GM19438 (cell line): ENCODE data around the gene KHDC4.
"Not testable (repeated sequence)": the region's sequence is repeated elsewhere in the genome, so short reads cannot be mapped to it uniquely, and the experiment has no call there.

Experiments
- ATAC-seq: cut with Tn5 transposase; IDR thresholded peaks from one replicate; pipeline ENCODE4 v1.9.1; 2021; ENCODE audit warnings: low read depth; ENCODE audit not compliant: unreplicated experiment

Gene KHDC4

DNA sequence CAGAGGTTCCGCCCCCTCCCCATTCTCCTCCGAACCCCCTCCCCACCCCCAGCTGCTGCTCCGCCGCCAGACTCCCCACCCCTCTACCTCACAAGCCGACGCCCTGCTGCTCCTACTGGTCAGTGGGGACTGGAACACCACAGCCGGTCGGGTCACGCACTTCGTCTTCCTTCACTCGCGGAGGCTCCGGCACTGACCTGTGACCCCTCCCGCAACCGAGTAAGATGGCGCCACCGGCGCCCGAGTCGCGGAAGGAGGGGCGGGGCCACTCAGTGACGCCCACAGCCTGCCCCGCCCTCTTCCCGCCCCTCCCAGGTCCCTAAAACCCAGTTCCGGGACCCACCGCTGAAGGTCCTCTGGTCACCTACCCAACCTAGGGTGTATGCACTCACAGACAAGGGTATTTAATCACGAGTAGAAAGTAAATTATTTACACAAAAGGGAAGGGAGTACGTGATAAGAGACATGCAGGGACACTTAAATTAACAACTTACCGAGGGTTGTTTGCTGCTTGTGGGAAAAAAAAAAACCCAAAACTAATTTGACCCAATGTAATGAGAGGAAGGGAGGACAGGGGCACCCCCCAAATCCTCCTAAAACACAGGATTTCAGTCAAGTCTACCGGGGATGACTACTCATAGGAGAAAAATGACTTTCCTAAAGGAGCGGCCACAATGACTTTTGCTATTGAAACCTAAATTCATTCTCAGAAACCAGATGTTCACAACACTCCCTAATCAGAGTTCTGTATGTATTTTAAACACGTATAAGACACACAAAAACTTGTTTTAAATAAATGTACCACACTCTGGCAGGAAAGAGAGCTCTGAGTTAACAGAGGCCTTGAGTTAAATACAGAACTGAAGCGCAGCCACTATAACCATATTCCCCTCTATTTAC is 22.8 kb downstream of the KHDC4 start, which contains the start of gene RIT1:
TSS of gene RIT1 (minus strand) at position 194 of the 900 bp plus-strand sequence. CDS start 588 bp downstream, outside the sequence.
- peak; percentile 87 for ATAC-seq

GRCh38 chr1:155910621-155911121 is 23.5 kb downstream of the KHDC4 start:
- ATAC-seq: no peak

DNA sequence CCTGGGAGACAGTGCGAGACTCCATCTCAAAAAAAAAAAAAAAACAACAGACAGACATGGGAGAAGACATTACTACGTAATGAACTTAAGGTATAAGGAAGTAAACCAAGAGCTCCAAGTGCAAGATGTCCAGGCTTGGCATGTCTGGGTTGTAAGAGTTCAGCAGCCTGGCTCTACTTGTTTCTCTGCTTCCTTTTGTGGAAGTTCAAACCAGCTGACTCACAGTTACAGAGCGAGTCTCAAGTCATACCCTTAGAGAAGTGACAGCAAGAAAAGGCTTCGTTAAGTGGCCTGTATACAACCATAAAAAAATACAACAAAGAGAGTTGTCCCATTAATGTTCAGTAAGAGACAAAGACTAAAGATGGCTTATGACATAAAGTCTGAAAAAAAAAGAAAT is 24.3 kb downstream of the KHDC4 start:
- ATAC-seq: no peak

DNA sequence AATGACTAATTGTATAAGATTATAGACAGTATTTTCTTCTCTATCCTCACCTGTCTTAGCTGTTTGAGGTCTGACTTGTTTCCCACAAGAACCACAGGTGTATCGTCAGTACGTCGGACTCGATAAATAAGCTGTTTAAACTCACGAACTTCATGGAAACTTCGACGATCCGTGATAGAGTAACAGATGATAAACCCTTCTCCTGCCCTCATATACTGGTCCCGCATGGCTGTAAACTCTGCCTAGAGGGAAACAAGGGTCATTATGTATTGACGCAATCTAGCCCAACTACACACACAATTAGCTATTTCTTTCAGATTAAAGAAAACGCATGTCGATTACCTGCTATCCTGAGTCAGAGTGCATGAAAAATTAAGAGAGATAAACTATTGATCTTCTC is 30.0 kb downstream of the KHDC4 start:
- ATAC-seq: no peak

GRCh38 chr1:155900161-155900560 is 34.1 kb downstream of the KHDC4 start:
- ATAC-seq: no peak

GRCh38 chr1:155899683-155900082 is 34.5 kb downstream of the KHDC4 start:
- no peak for ATAC-seq

DNA sequence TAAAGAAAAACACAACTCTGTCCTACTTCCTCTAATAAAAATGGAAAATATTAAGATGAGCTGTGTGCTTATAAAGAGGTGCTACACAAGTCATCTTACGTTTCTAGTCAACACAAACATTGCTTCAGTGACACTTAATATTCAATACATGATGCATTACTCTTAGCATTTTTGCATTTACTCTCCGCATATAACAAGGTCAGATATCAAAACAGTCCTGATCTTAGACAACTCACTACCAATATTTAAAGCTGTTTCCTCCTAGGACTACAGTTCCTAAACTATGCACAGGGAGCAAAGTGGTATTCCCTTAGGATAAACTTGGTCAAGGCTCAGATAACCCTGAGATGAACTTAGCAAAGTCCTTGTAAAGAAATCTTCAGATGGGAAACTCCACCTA is 35.3 kb downstream of the KHDC4 start:
- no peak for ATAC-seq

DNA sequence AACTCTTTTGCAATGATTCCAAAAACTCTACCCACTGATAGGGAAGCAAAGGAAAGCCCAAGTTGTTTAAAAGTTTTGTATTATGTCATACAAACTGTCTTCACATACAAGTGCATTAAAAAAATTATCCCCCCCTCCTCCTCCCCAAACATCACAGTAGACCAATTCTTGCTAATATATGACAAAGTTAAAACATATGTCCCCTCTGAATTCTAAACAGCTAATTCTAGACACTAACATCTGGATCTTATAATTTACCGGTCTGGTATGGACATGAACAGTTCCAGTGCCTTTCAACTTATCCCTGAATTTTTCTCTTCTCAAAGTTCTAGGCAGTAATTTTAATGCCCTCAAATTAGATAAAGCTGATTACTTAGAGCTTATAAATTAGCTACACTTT is 36.5 kb downstream of the KHDC4 start:
- ATAC-seq: no peak

GRCh38 chr1:155896476-155896875 is 37.7 kb downstream of the KHDC4 start:
- not testable (repeated sequence) for ATAC-seq

DNA sequence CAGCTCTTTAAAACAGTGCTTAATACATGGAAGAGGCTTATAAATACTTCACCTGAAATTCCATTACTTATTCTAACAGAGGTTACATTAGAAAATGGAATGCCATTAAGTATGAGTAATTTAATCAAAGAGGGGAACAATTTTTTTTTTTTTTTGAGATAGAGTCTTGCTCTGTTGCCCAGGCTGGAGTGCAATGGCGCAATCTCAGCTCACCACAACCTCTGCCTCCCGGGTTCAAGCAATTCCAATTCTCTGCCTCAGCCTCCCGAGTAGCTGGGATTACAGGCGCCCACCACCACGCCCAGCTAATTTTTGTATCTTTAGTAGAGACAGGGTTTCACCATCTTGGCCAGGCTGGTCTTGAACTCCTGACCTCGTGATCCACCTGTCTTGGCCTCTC is 38.6 kb downstream of the KHDC4 start:
- ATAC-seq: not testable (repeated sequence)

- no peak for ATAC-seq
Observed at GRCh38 chr1:155893389-155894142, 40.6 kb downstream of the KHDC4 start.

GRCh38 chr1:155892796-155893195 is 41.4 kb downstream of the KHDC4 start:
- ATAC-seq: no peak

GRCh38 chr1:155890251-155890650 is 44.0 kb downstream of the KHDC4 start:
- ATAC-seq: no peak

- ATAC-seq: no peak
Observed at GRCh38 chr1:155889566-155889965, 44.6 kb downstream of the KHDC4 start.

GRCh38 chr1:155888481-155888880 is 45.7 kb downstream of the KHDC4 start:
- ATAC-seq: no peak

- no peak for ATAC-seq
Observed at GRCh38 chr1:155884982-155885381, 49.2 kb downstream of the KHDC4 start.

DNA sequence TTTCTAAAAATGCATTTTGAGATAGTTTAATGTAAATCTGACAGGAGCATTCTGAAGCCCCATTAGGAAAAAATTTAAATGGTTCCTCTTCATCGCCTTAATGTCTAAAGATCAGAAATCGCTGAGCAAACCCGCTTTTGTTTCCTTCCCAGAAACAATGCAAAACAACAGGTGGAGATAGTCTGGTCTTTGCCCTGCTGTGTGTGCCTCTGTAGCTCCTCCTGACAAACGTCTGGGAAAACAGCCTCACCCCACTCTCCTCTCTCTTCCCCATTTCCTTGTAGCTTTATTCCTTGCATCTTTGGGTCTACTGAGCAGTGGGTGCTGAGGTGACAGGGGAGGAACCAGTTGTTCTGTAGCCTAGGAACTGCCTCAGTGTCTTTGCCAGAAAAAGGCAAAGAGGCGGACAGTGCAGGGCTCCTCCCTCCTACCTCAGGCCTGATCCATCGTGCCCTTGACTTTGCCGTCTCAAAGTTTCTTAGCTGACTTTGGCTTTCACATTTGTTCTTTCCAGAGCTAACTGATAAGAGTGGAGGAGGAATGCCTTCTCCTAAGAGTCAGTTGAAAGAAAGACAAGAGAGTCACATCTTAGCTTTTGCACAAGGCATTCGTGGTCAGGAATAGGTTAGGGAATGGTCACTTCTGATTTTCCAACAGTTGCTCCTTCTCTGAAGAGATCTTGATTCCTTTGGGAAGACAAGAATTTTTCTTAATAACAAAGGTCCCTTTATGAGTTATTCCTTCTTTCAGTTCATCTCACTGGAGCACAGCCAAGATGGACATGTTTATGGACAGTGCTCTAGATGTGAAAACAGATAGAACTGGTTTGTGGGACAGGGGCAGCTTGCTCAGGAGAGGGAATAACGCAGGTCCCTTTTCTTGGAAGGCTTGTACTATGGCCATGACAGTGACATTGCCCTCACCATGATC is 49.9 kb downstream of the KHDC4 start:
- ATAC-seq: no peak

DNA sequence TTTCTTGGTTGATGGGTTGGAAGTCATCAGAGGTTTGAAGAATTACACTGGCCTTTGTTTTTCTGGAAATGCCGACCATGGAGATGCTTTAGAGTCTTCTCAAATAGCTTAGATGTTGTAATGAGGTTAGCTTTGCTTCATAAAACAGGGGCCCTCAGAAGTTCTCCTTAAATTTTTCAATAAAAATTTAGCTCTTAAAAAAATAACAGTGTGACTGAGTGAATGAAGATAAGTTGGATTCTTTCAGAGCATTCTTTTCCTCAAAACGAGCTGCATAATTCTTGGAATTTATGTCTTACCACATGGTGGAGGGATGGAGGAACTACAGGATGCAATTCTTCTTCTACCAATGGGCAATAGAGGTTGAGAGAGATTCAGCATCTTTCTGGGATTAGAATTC is 51.4 kb downstream of the KHDC4 start:
- ATAC-seq: no peak

- ATAC-seq: no peak
Observed at GRCh38 chr1:155882235-155882634, 52.0 kb downstream of the KHDC4 start.

DNA sequence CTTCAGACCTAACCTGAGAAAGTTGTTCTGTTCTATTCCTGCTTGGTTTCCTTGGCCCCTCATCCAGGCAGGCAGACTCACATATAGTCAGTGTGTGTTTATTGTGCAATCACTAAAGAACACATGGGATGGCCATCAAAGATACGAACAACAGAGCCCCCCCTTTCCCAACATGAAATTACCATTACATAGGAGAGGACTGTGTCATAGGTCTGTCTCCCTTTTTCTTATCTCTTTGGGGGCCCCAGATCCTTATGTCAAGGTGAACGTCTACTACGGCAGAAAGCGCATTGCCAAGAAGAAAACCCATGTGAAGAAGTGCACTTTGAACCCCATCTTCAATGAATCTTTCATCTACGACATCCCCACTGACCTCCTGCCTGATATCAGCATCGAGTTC is 53.3 kb downstream of the KHDC4 start:
- ATAC-seq: no peak
